Right atrium auricular region (tissue), 2 donors: ENCODE measurements around the gene CEP170. TPM values are rescaled to one million over a fixed set of nuclear protein-coding genes. Genes with fewer than 3 reads are reported as not detected.
A peak's percentile ranks its signal among the peaks of the same experiment; 100 is the strongest.

Source experiments
- DNase-seq: peaks from one replicate; pipeline ENCODE4 v3.0.0-alpha.2; 2019; ENCODE audit warnings: low spot score
- H3K27ac ChIP-seq, 2 donors: fragments of 200-600 bp; sonication (generic); 1 replicate in 1 of 2; 2 replicates in 1 of 2; pipeline ENCODE4 v1.5.1; 2016 to 2019
- H3K27me3 ChIP-seq, 2 donors: fragments of 200-600 bp; sonication (generic); one replicate each; pipeline versions ENCODE4 v1.5.1 to v1.6.0; 2017 to 2019
- H3K36me3 ChIP-seq: fragments of 200-600 bp; sonication (generic); one replicate; pipeline ENCODE4 v1.5.1; 2016
- H3K4me1 ChIP-seq, 2 donors: fragments of 200-600 bp; sonication (generic); one replicate each; pipeline versions ENCODE4 v1.5.1 to v1.6.0; 2017 to 2019
- H3K4me3 ChIP-seq, 2 donors: fragments of 200-600 bp; sonication (generic); 1 replicate in 1 of 2; 2 replicates in 1 of 2; pipeline ENCODE4 v1.5.1; 2017 to 2019; ENCODE audit warnings: mild to moderate bottlenecking in 1 of 2, moderate library complexity in 1 of 2
- H3K9me3 ChIP-seq, 2 donors: fragments of 200-600 bp; sonication (generic); one replicate each; pipeline ENCODE4 v1.5.1; 2019
- CTCF ChIP-seq, 2 donors: fragments of 200-600 bp; sonication (generic); IDR thresholded peaks; one replicate each; pipeline ENCODE4 v1.5.1; 2019; ENCODE audit warnings: antibody characterized with exemption in 2 of 2
- total RNA-seq, 2 donors: library from RNA; depleted of rRNA; stranded (reverse); fragments of >200 nt; gene quantifications; one replicate each; pipeline ENCODE4 v1.1.0, GENCODE V29; 2016

The CEP170 gene
- total RNA-seq, 2 donors from 2014 or later: 28.4 to 29.1 TPM

- no peak for DNase-seq
- Histone ChIP-seq H3K4me1 (peaks cover 0 to 49% of the 10 kb centered on the region in 2 donors), H3K27ac (peak overlapping the region; percentile 96 to 98), H3K4me3 (peak overlapping the region; percentile 81 to 96), H3K9me3 (no peaks in the 10 kb centered on the region), H3K36me3 (no peaks in the 10 kb centered on the region), H3K27me3 (no peaks in the 10 kb centered on the region)
- TF ChIP-seq CTCF (IDR thresholded peaks at IDR 0.05): no peak
Measured at GRCh38 chr1:243253211-243253925, 1.7 kb downstream of the CEP170 start.

- Histone ChIP-seq H3K4me1 (peaks cover 0 to 52% of the 10 kb centered on the region in 2 donors), H3K4me3 (no peak overlapping the region)
- TF ChIP-seq CTCF (IDR thresholded peaks at IDR 0.05): no peak
Measured at GRCh38 chr1:243251539-243251938, 3.5 kb downstream of the CEP170 start.

DNA sequence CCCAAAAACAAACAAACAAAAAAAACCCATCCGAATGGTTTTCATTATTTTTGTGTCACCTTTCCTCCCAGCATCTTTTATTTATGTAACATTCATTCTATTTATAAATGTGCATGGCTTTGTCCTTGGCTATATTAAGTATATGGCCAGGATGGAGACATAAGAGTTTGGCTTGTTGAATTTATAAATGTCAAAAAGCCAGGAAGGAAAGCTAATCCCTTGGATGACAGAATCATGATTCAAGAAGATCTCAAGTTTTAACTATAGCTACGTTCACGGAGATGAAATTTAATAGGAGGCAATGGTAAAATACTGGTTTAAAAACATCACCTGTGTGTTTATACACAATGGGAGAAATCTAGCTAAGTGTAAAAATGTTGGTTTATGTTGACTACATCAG, 5.0 kb downstream of the CEP170 start:
- H3K4me1 ChIP-seq: peaks cover 0 to 50% of the 10 kb centered on the region in 2 donors
- no peaks in the 10 kb centered on the region for H3K27me3 ChIP-seq
- no peak overlapping the region for H3K4me3 ChIP-seq
- no peak for DNase-seq
- TF ChIP-seq CTCF (IDR thresholded peaks at IDR 0.05): no peak
- H3K36me3 ChIP-seq: no peaks in the 10 kb centered on the region
- H3K9me3 ChIP-seq: no peaks in the 10 kb centered on the region
- H3K27ac ChIP-seq: peak overlapping the region in 1 of 2 donors; percentile 46

More at GRCh38 chr1:243251539-243251938, 3.5 kb downstream of the CEP170 start:
- no peak overlapping the region for H3K27ac ChIP-seq
- no peak for DNase-seq
- no peaks in the 10 kb centered on the region for H3K9me3 ChIP-seq
- H3K36me3 ChIP-seq: no peaks in the 10 kb centered on the region
- no peaks in the 10 kb centered on the region for H3K27me3 ChIP-seq

GRCh38 chr1:243249214-243249613, 5.9 kb downstream of the CEP170 start:
- Histone ChIP-seq H3K9me3 (no peaks in the 10 kb centered on the region), H3K4me1 (peaks cover 0 to 50% of the 10 kb centered on the region in 2 donors), H3K4me3 (no peak overlapping the region), H3K27ac (no peak overlapping the region), H3K36me3 (no peaks in the 10 kb centered on the region), H3K27me3 (no peaks in the 10 kb centered on the region)
- no peak for TF ChIP-seq CTCF (IDR thresholded peaks at IDR 0.05)
- DNase-seq: no peak

- H3K9me3 ChIP-seq: no peaks in the 10 kb centered on the region
- H3K27ac ChIP-seq: no peak overlapping the region
- no peak for TF ChIP-seq CTCF (IDR thresholded peaks at IDR 0.05)
- no peaks in the 10 kb centered on the region for H3K27me3 ChIP-seq
- no peaks in the 10 kb centered on the region for H3K36me3 ChIP-seq
- peaks cover 0 to 42% of the 10 kb centered on the region in 2 donors for H3K4me1 ChIP-seq
- DNase-seq: no peak
- H3K4me3 ChIP-seq: no peak overlapping the region
Measured at GRCh38 chr1:243247901-243248300, 7.2 kb downstream of the CEP170 start.

- no peak for TF ChIP-seq CTCF (IDR thresholded peaks at IDR 0.05)
- Histone ChIP-seq H3K4me3 (no peak overlapping the region), H3K4me1 (peaks cover 0 to 32% of the 10 kb centered on the region in 2 donors), H3K9me3 (no peaks in the 10 kb centered on the region), H3K36me3 (no peaks in the 10 kb centered on the region), H3K27me3 (no peaks in the 10 kb centered on the region), H3K27ac (peak overlapping the region in 1 of 2 donors; percentile 30)
- no peak for DNase-seq
Measured at GRCh38 chr1:243246916-243247315, 8.2 kb downstream of the CEP170 start.
